Neuronal stem cell (in vitro differentiated cells): ENCODE measurements around the gene TMPRSS6.
A peak's percentile ranks its signal among the peaks of the same experiment; 100 is the strongest.

ENCODE experiments used
- DNase-seq: peaks from one replicate; pipeline ENCODE4 v3.0.0-alpha.2; 2013; ENCODE audit warnings: low spot score
- H2AFZ ChIP-seq: one replicate; pipeline ENCODE4 v1.6.1; 2013; ENCODE audit warnings: mild to moderate bottlenecking, low read length, inconsistent platforms
- H2AK5ac ChIP-seq: 2 replicates; pipeline ENCODE4 v1.6.1; 2013; ENCODE audit warnings: low read depth, mild to moderate bottlenecking, inconsistent platforms, low read length, moderate library complexity, mixed read lengths
- H2BK120ac ChIP-seq: 2 replicates; pipeline ENCODE4 v1.6.1; 2013; ENCODE audit warnings: low read depth, mild to moderate bottlenecking, inconsistent platforms, low read length, moderate library complexity, mixed read lengths
- H2BK12ac ChIP-seq: one replicate; pipeline ENCODE4 v1.6.1; 2013; ENCODE audit warnings: low read length, inconsistent platforms
- H2BK15ac ChIP-seq: 2 replicates; pipeline ENCODE4 v1.6.1; 2013; ENCODE audit warnings: mild to moderate bottlenecking, low read length, inconsistent platforms, mixed read lengths
- H2BK5ac ChIP-seq: one replicate; pipeline ENCODE4 v1.6.1; 2013; ENCODE audit warnings: inconsistent platforms, mild to moderate bottlenecking, low read length, moderate library complexity
- H3K14ac ChIP-seq: one replicate; pipeline ENCODE4 v1.6.1; 2013; ENCODE audit warnings: low read length, inconsistent platforms
- H3K18ac ChIP-seq: 2 replicates; pipeline ENCODE4 v1.6.1; 2013; ENCODE audit warnings: low read length, inconsistent platforms
- H3K23ac ChIP-seq: 2 replicates; pipeline ENCODE4 v1.6.1; 2013; ENCODE audit warnings: low read depth, mild to moderate bottlenecking, mixed read lengths, low read length, inconsistent platforms; ENCODE audit not compliant: poor library complexity
- H3K27ac ChIP-seq: replicated peaks from 3 replicates; pipeline ENCODE4 v1.5.1; 2013; ENCODE audit warnings: low read length, inconsistent platforms
- H3K27me3 ChIP-seq, 3 experiments: 2 replicates each; pipeline ENCODE4 v1.6.1; 2013; ENCODE audit warnings: low read length in 3 of 3, mild to moderate bottlenecking in 2 of 3, inconsistent platforms in 1 of 3, low read depth in 1 of 3, mixed read lengths in 1 of 3, moderate library complexity in 1 of 3; ENCODE audit not compliant: control insufficient read depth in 3 of 3, insufficient read depth in 3 of 3
- H3K36me3 ChIP-seq, 2 donors: replicated peaks in 1 of 2; 2 replicates each; pipeline ENCODE4 v1.6.1; 2013; ENCODE audit warnings: low read length in 2 of 2; ENCODE audit not compliant: control insufficient read depth in 2 of 2, insufficient read depth in 2 of 2
- H3K4ac ChIP-seq: 2 replicates; pipeline ENCODE4 v1.6.1; 2013; ENCODE audit warnings: inconsistent platforms, mild to moderate bottlenecking, low read length, moderate library complexity
- H3K4me1 ChIP-seq, 2 donors: 1 replicate in 1 of 2; 2 replicates in 1 of 2; pipeline ENCODE4 v1.6.1; 2013; ENCODE audit warnings: low read length in 2 of 2, low read depth in 1 of 2; ENCODE audit not compliant: control insufficient read depth in 2 of 2, insufficient read depth in 1 of 2
- H3K4me2 ChIP-seq: one replicate; pipeline ENCODE4 v1.6.1; 2013; ENCODE audit warnings: mild to moderate bottlenecking, low read length, inconsistent platforms; ENCODE audit not compliant: insufficient read depth, poor library complexity, severe bottlenecking
- H3K4me3 ChIP-seq, 2 donors: 2 replicates each; pipeline ENCODE4 v1.5.1; 2013; ENCODE audit warnings: low read length in 2 of 2, mild to moderate bottlenecking in 2 of 2, inconsistent platforms in 1 of 2, moderate library complexity in 1 of 2
- H3K79me1 ChIP-seq: one replicate; pipeline ENCODE4 v1.6.1; 2013; ENCODE audit warnings: low read depth, mild to moderate bottlenecking, inconsistent platforms, low read length, moderate library complexity
- H3K9ac ChIP-seq: one replicate; pipeline ENCODE4 v1.6.1; 2013; ENCODE audit warnings: mild to moderate bottlenecking, low read depth, low read length, inconsistent platforms; ENCODE audit not compliant: poor library complexity
- H3K9me3 ChIP-seq, 2 donors: replicated peaks in 1 of 2; 2 replicates each; pipeline versions ENCODE3 to v1.6.1; 2013; ENCODE audit warnings: low read length in 2 of 2, mild to moderate bottlenecking in 2 of 2, inconsistent platforms in 1 of 2, low read depth in 1 of 2, mixed read lengths in 1 of 2, moderate library complexity in 1 of 2; ENCODE audit not compliant: control insufficient read depth in 2 of 2, insufficient read depth in 1 of 2
- H4K8ac ChIP-seq: one replicate; pipeline ENCODE4 v1.6.1; 2013; ENCODE audit warnings: low read depth, mild to moderate bottlenecking, inconsistent platforms, low read length, moderate library complexity
- H4K91ac ChIP-seq: one replicate; pipeline ENCODE4 v1.6.1; 2013; ENCODE audit warnings: low read length, low read depth, mild to moderate bottlenecking, inconsistent platforms; ENCODE audit not compliant: poor library complexity
- WGBS, 2 donors: extraction: QIAGEN DNeasy Blood & Tissue Kit; methylation state at CpG; one replicate each; pipeline ENCODE4 v1.1.7; 2013; ENCODE audit warnings: missing lambda C conversion rate in 2 of 2, mixed read lengths in 1 of 2; ENCODE audit not compliant: insufficient read length in 2 of 2, insufficient replicate concordance in 1 of 2; ENCODE audit errors: extremely low coverage in 2 of 2; 5-methylcytosine and 5-hydroxymethylcytosine counted together

The TMPRSS6 gene

DNA sequence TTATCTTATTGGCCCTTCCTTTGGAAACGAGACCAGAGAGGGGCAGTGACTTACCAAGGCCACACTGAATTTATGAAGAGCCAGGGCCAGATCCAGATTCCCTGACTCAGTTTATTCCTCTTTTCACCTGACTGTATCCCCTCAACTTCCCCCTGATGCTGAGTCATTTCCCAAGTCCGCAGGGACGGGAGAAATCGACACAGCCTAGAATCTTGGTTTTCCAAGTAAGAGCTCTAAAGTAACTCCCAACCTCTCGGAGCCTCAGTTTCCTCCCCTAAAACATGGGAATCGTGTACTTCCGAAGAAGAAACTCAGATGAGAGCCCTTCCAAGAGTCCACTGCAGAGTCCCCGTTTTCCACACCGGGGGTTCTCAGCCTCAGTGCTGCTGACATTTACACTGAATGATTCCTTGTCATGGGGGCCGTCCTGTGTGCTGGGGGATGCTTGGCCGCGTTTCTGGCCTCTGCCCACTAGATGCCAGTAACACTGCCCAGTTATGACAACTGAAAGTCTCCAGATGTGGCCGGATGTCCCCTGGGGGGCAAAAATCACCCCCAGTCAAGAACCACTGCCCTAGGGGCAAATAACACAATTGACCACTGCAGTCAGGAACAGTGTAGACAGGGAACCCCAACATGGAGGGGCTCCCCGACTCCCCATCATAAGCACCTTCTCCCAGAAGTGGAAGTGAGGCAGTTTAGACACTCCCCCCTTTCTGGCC, 78.8 kb downstream of the TMPRSS6 start:
- H3K4me3 ChIP-seq = no peak overlapping the region
- no peak overlapping the region for H3K14ac ChIP-seq
- H3K27ac ChIP-seq = no peak overlapping the region
- no peak overlapping the region for H3K4me2 ChIP-seq
- H3K27me3 ChIP-seq = no peaks in the 10 kb centered on the region
- H3K9ac ChIP-seq = no peak overlapping the region
- H2BK120ac ChIP-seq = no peak overlapping the region
- peaks cover 30 to 48% of the 10 kb centered on the region in 2 donors for H3K36me3 ChIP-seq
- H2AK5ac ChIP-seq = no peak overlapping the region
- H2BK15ac ChIP-seq = no peak overlapping the region
- no peak for DNase-seq
- peaks cover 0 to 5% of the 10 kb centered on the region in 2 donors for H3K4me1 ChIP-seq
- no peak overlapping the region for H3K4ac ChIP-seq
- no peak overlapping the region for H2BK12ac ChIP-seq
- no peak overlapping the region for H3K18ac ChIP-seq
- no peak overlapping the region for H2AFZ ChIP-seq
- peaks cover under 1% of the 10 kb centered on the region for H3K79me1 ChIP-seq
- H4K8ac ChIP-seq = no peak overlapping the region
- no peaks in the 10 kb centered on the region for H3K9me3 ChIP-seq
- no peak overlapping the region for H2BK5ac ChIP-seq
- H4K91ac ChIP-seq = no peak overlapping the region
- H3K23ac ChIP-seq = no peak overlapping the region
- no CpG with 5 or more reads among the region's 14 CpGs for WGBS, 2 donors

DNA sequence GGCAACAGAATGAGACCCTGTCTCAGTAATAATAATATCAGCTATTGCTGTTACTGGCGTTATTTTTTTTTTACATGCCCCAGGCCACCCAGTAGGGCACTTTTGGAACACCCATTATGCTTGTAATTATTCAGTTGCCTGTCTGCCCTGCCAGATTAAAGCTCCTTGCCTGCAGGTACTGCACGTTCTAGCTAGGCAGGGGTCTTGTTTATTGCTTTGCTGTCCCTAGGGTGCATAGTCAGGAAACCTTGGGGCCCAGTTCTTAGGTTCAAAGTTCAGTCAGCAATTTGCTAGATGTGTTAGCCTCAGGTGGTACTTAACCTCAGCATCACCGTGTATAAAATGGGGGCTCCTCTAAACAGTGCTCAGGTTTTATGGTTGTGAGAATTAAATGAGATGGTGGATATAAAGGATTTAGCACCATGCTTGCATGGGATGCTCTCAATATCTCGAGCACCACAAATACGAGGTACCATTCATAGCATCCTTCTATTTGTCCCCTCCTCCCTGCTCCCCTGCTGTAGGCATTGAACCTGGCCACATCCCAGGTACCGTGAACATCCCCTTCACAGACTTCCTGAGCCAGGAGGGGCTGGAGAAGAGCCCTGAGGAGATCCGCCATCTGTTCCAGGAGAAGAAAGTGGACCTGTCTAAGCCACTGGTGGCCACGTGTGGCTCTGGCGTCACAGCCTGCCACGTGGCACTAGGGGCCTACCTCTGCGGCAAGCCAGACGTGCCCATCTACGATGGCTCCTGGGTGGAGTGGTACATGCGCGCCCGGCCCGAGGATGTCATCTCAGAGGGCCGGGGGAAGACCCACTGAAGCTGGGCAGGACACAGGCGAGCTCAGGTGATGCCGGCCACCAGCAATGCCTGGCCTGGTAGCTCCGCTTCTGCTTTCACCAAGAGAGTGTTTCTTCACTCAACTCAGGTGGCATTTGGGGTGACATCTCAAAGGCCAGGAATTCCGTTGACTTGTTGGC, 80.5 kb downstream of the TMPRSS6 start:
- Histone ChIP-seq H4K91ac (no peak overlapping the region), H3K79me1 (peaks cover 11% of the 10 kb centered on the region), H3K27ac (no peak overlapping the region), H4K8ac (no peak overlapping the region), H3K36me3 (peaks cover 45 to 65% of the 10 kb centered on the region in 2 donors), H2BK15ac (no peak overlapping the region), H3K14ac (no peak overlapping the region), H2BK12ac (no peak overlapping the region), H3K9me3 (no peaks in the 10 kb centered on the region), H3K4me2 (no peak overlapping the region), H3K4me1 (peaks cover 0 to 2% of the 10 kb centered on the region in 2 donors), H3K23ac (no peak overlapping the region), H2AFZ (no peak overlapping the region), H3K27me3 (no peaks in the 10 kb centered on the region), H3K4ac (no peak overlapping the region), H3K9ac (peak overlapping the region; percentile 14), H2BK120ac (no peak overlapping the region), H2BK5ac (no peak overlapping the region), H3K4me3 (no peak overlapping the region), H2AK5ac (no peak overlapping the region), H3K18ac (no peak overlapping the region)
- no peak for DNase-seq
- no CpG with 5 or more reads among the region's 22 CpGs for WGBS, 2 donors

- WGBS, 2 donors = no CpG with 5 or more reads among the region's 7 CpGs
- Histone ChIP-seq H3K4me1 (no peaks in the 10 kb centered on the region), H2AFZ (no peak overlapping the region), H3K36me3 (peaks cover 45 to 75% of the 10 kb centered on the region in 2 donors), H3K18ac (no peak overlapping the region), H3K27me3 (no peaks in the 10 kb centered on the region), H3K27ac (no peak overlapping the region), H2BK5ac (no peak overlapping the region), H2BK120ac (no peak overlapping the region), H4K91ac (no peak overlapping the region), H4K8ac (no peak overlapping the region), H2AK5ac (no peak overlapping the region), H3K4me2 (no peak overlapping the region), H3K14ac (no peak overlapping the region), H2BK15ac (no peak overlapping the region), H3K9me3 (no peaks in the 10 kb centered on the region), H3K79me1 (peaks cover 14% of the 10 kb centered on the region), H3K4ac (no peak overlapping the region), H2BK12ac (no peak overlapping the region), H3K9ac (no peak overlapping the region), H3K4me3 (no peak overlapping the region), H3K23ac (no peak overlapping the region)
- DNase-seq = no peak
These were observed 82.0 kb downstream of the TMPRSS6 start for GRCh38 chr22:37027556-37027955.

DNA sequence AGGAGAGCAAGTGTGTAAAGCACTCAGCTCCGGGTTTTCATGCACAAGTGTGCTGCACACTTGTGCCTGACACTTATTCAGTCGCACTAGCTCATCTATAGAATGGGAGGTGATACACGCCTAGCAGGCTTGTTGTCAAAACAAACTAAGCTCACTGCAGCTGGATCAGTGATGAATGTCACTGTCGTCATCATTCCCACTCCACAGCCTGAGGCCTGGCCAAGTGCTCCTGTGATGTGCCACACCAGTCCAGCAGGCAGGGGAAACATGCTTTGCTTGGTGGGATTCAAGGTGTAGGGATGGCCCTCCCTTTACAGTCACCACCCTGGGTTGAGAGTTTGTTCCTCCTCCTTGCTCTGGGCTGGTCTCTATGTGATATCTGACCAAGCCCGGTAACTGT, 83.2 kb downstream of the TMPRSS6 start:
- DNase-seq = no peak
- H3K4ac ChIP-seq = no peak overlapping the region
- no CpG with 5 or more reads among the region's 5 CpGs for WGBS, 2 donors
- no peak overlapping the region for H3K14ac ChIP-seq
- H2BK120ac ChIP-seq = no peak overlapping the region
- H2AFZ ChIP-seq = no peak overlapping the region
- H3K27me3 ChIP-seq = no peaks in the 10 kb centered on the region
- H2BK5ac ChIP-seq = no peak overlapping the region
- peaks cover 45 to 84% of the 10 kb centered on the region in 2 donors for H3K36me3 ChIP-seq
- no peak overlapping the region for H4K91ac ChIP-seq
- no peak overlapping the region for H4K8ac ChIP-seq
- no peak overlapping the region for H2AK5ac ChIP-seq
- no peak overlapping the region for H2BK12ac ChIP-seq
- no peak overlapping the region for H3K4me2 ChIP-seq
- H3K4me1 ChIP-seq = peaks cover 0 to 2% of the 10 kb centered on the region in 2 donors
- no peak overlapping the region for H3K18ac ChIP-seq
- H3K9ac ChIP-seq = peak overlapping the region; percentile 2
- H3K4me3 ChIP-seq = no peak overlapping the region
- H3K79me1 ChIP-seq = peaks cover 21% of the 10 kb centered on the region
- H3K23ac ChIP-seq = no peak overlapping the region
- no peak overlapping the region for H2BK15ac ChIP-seq
- no peak overlapping the region for H3K27ac ChIP-seq
- no peaks in the 10 kb centered on the region for H3K9me3 ChIP-seq
